ENCODE measurements around the gene HS3ST4. TPM values are rescaled to one million over a fixed set of nuclear protein-coding genes. Genes with fewer than 3 reads are reported as not detected.

The HS3ST4 gene
- total RNA-seq, 2 donors from 2014 or later, result 4.7 to 5.0 TPM

DNA sequence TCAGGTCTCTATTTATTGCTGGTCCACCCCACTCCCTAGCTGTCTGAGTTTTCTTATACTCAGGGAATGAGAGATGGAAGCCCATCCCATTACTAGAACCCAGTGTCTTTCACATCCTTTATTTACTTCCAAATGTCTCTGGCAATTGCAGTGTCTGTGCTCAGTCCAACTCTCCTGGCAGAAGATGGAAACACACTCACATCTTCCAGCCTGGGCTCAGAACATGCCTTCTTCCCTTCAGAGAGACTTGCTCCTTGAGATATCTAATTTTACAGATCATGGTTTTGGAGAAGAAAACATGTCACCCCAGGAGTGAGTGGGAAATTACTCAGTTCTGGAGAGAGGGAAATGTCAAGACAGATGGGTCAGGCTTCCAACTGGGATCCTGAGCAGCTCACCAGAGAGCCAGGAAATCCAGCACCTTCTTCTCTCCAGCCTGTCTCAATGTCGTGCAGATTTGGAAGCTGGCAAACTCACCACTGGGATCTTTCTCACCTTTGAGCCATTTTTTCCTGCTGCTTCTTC, 494.4 kb downstream of the HS3ST4 start:
- TF ChIP-seq, protein P1, sequence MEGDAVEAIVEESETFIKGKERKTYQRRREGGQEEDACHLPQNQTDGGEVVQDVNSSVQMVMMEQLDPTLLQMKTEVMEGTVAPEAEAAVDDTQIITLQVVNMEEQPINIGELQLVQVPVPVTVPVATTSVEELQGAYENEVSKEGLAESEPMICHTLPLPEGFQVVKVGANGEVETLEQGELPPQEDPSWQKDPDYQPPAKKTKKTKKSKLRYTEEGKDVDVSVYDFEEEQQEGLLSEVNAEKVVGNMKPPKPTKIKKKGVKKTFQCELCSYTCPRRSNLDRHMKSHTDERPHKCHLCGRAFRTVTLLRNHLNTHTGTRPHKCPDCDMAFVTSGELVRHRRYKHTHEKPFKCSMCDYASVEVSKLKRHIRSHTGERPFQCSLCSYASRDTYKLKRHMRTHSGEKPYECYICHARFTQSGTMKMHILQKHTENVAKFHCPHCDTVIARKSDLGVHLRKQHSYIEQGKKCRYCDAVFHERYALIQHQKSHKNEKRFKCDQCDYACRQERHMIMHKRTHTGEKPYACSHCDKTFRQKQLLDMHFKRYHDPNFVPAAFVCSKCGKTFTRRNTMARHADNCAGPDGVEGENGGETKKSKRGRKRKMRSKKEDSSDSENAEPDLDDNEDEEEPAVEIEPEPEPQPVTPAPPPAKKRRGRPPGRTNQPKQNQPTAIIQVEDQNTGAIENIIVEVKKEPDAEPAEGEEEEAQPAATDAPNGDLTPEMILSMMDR (conservative IDR thresholded peaks at IDR 0.05), result no peak
- H3K4me1 ChIP-seq (ENCODE audit: control insufficient read depth, insufficient read depth, low read length), result peaks cover 4% of the 10 kb centered on the region
- Mint-ChIP-seq H3K36me3 (ENCODE audit: low read depth) (no peaks in the 10 kb centered on the region), H3K4me1 (peaks cover 3% of the 10 kb centered on the region), H3K27me3 (ENCODE audit: insufficient read depth) (no peaks in the 10 kb centered on the region), H3K27ac (no peak overlapping the region), H3K4me3 (no peak overlapping the region), H3K9me3 (peaks cover 8% of the 10 kb centered on the region)
- no peak overlapping the region for H3K4me3 ChIP-seq (ENCODE audit: low read length)
- no peak for DNase-seq
- no peak overlapping the region for H3K9ac ChIP-seq (ENCODE audit: extremely low read depth, low read length, poor library complexity, severe bottlenecking)
- H3K27ac ChIP-seq (ENCODE audit: low read depth, low read length), result no peak overlapping the region
- H3K9me3 ChIP-seq (ENCODE audit: control insufficient read depth, low read length), result peaks cover 8% of the 10 kb centered on the region
- WGBS, 2 experiments (ENCODE audit: insufficient coverage in 1 of 2, insufficient read length in 1 of 2), result 65 to 93% methylated on average over 1 of the region's 1 CpG
- H3K36me3 ChIP-seq (ENCODE audit: control insufficient read depth, insufficient read depth, low read length), result no peaks in the 10 kb centered on the region
- no peaks in the 10 kb centered on the region for H3K27me3 ChIP-seq (ENCODE audit: control insufficient read depth, insufficient read depth, low read length, poor library complexity, severe bottlenecking)

Small RNA genes lying within 50 kb of the gene (microRNA-seq; reads per million reads assigned to microRNA genes)
- gene MIR548W (ENCODE audit: borderline microRNAs expressed), result not detected
